ENCODE measurements around the gene CKS1B.
A peak's percentile ranks its signal among the peaks of the same experiment; 100 is the strongest.

The CKS1B gene

DNA sequence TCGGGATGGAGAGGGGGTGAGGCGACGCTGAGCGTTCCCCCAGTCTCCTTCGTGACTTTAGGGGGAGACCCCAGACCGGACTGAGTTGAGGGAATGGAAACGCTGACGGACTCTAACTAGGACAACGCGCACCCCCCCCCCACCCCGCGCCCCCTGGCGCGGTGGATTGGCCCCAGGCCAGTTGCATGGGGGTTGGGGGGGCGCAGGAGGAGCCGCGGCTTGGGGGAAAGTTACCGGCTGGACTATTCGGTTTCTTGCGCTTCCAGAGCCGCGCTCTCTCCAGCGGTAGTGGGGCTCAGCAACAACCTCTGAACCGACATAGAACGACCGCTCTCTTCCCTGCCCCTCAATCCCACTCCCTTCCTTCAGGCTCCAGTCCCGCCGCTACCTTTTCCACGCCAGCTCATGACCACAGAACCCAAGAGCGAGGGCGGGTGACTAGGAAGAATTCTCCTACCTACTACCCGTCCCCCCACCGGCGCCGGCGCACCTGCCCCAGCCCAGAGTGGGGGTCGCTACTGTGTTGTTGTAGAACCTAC lies 28.8 kb downstream of the CKS1B start:
- Histone ChIP-seq H3K36me3 (ENCODE audit: insufficient read depth, low read length) (no peaks in the 10 kb centered on the region), H3K4me3 (peak overlapping the region; percentile 96), H3K9ac (ENCODE audit: insufficient read length) (peak overlapping the region; percentile 87), H3K27ac (peak overlapping the region; percentile 96), H3K9me3 (ENCODE audit: low read depth, low read length) (no peaks in the 10 kb centered on the region)
- DNase-seq (ENCODE audit: low read depth, low spot score), result no peak
- no peak for TF ChIP-seq EZH2 (IDR thresholded peaks at IDR 0.05)
- TF ChIP-seq FOXP2 (optimal IDR thresholded peaks at IDR 0.05; ENCODE audit: control extremely low read depth, extremely low read length, insufficient read depth), result no peak
- peak; percentile 46 for TF ChIP-seq POLR2AphosphoS5 (IDR thresholded peaks at IDR 0.05; ENCODE audit: borderline replicate concordance, low read depth, low read length)

GRCh38 chr1:155003766-155004351 lies 29.4 kb downstream of the CKS1B start:
- Histone ChIP-seq H3K27ac (peak overlapping the region; percentile 96), H3K36me3 (ENCODE audit: insufficient read depth, low read length) (no peaks in the 10 kb centered on the region), H3K9ac (ENCODE audit: insufficient read length) (peak overlapping the region; percentile 87), H3K4me3 (peak overlapping the region; percentile 96), H3K9me3 (ENCODE audit: low read depth, low read length) (no peaks in the 10 kb centered on the region)
- no peak for DNase-seq (ENCODE audit: low read depth, low spot score)
- TF ChIP-seq EZH2 (IDR thresholded peaks at IDR 0.05), result no peak
- no peak for TF ChIP-seq POLR2AphosphoS5 (IDR thresholded peaks at IDR 0.05; ENCODE audit: borderline replicate concordance, low read depth, low read length)
- TF ChIP-seq FOXP2 (optimal IDR thresholded peaks at IDR 0.05; ENCODE audit: control extremely low read depth, extremely low read length, insufficient read depth), result no peak

GRCh38 chr1:155004352-155005075 lies 30.0 kb downstream of the CKS1B start:
- DNase-seq (ENCODE audit: low read depth, low spot score), result no peak
- TF ChIP-seq POLR2AphosphoS5 (IDR thresholded peaks at IDR 0.05; ENCODE audit: borderline replicate concordance, low read depth, low read length) (no peak), FOXP2 (optimal IDR thresholded peaks at IDR 0.05; ENCODE audit: control extremely low read depth, extremely low read length, insufficient read depth) (no peak), EZH2 (IDR thresholded peaks at IDR 0.05) (no peak)
- no peaks in the 10 kb centered on the region for H3K9me3 ChIP-seq (ENCODE audit: low read depth, low read length)
- H3K9ac ChIP-seq (ENCODE audit: insufficient read length), result peak overlapping the region; percentile 87
- peak overlapping the region; percentile 96 for H3K4me3 ChIP-seq
- no peaks in the 10 kb centered on the region for H3K36me3 ChIP-seq (ENCODE audit: insufficient read depth, low read length)
- peak overlapping the region; percentile 96 for H3K27ac ChIP-seq

- no peaks in the 10 kb centered on the region for H3K9me3 ChIP-seq (ENCODE audit: low read depth, low read length)
- peak overlapping the region; percentile 96 for H3K4me3 ChIP-seq
- H3K27ac ChIP-seq, result peak overlapping the region; percentile 96
- DNase-seq (ENCODE audit: low read depth, low spot score), result no peak
- no peaks in the 10 kb centered on the region for H3K36me3 ChIP-seq (ENCODE audit: insufficient read depth, low read length)
- TF ChIP-seq POLR2AphosphoS5 (IDR thresholded peaks at IDR 0.05; ENCODE audit: borderline replicate concordance, low read depth, low read length), result no peak
- no peak for TF ChIP-seq FOXP2 (optimal IDR thresholded peaks at IDR 0.05; ENCODE audit: control extremely low read depth, extremely low read length, insufficient read depth)
- TF ChIP-seq EZH2 (IDR thresholded peaks at IDR 0.05), result no peak
- peak overlapping the region; percentile 87 for H3K9ac ChIP-seq (ENCODE audit: insufficient read length)
Measured at GRCh38 chr1:155005076-155006011, 30.9 kb downstream of the CKS1B start.

GRCh38 chr1:155006601-155007101 lies 32.2 kb downstream of the CKS1B start:
- Histone ChIP-seq H3K36me3 (ENCODE audit: insufficient read depth, low read length) (no peaks in the 10 kb centered on the region), H3K9me3 (ENCODE audit: low read depth, low read length) (no peaks in the 10 kb centered on the region), H3K9ac (ENCODE audit: insufficient read length) (no peak overlapping the region), H3K27ac (peak overlapping the region; percentile 96; the same call in 1 of the 2 replicates), H3K4me3 (no peak overlapping the region)
- no peak for DNase-seq (ENCODE audit: low read depth, low spot score)
- TF ChIP-seq POLR2AphosphoS5 (IDR thresholded peaks at IDR 0.05; ENCODE audit: borderline replicate concordance, low read depth, low read length) (no peak), EZH2 (IDR thresholded peaks at IDR 0.05) (no peak), FOXP2 (optimal IDR thresholded peaks at IDR 0.05; ENCODE audit: control extremely low read depth, extremely low read length, insufficient read depth) (no peak)

DNA sequence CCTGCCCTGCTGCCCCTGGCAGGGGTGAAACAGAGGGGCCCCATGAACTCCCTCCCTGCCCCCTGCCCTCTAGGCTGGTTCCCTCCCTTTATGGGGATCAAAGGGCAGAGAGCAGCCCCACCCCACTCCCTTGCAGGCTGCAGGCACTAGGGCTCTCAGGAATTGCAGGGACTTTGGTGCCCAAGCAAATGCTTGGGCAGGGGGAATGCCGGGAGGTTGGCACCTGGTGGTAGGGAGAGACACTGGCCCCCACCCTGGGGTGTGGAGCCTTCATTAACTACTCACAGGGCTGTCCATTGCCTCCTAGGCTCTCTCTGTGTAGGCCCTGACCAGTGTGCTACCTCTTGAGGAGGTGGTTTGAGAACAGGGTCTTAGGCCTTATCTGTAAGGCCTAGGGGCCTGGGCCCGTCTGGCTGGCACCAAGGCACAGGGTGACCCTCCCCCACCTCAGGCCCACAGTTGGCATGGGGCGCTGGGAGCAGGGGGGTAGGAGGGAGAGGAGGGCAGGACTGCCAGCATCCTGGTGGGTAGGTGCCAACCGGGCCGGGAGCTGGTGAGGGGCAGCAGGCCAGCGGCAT lies 32.9 kb downstream of the CKS1B start:
- Histone ChIP-seq H3K9ac (ENCODE audit: insufficient read length) (no peak overlapping the region), H3K36me3 (ENCODE audit: insufficient read depth, low read length) (no peaks in the 10 kb centered on the region), H3K4me3 (no peak overlapping the region), H3K9me3 (ENCODE audit: low read depth, low read length) (no peaks in the 10 kb centered on the region), H3K27ac (no peak overlapping the region)
- DNase-seq (ENCODE audit: low read depth, low spot score), result no peak
- no peak for TF ChIP-seq FOXP2 (optimal IDR thresholded peaks at IDR 0.05; ENCODE audit: control extremely low read depth, extremely low read length, insufficient read depth)
- no peak for TF ChIP-seq EZH2 (IDR thresholded peaks at IDR 0.05)
- no peak for TF ChIP-seq POLR2AphosphoS5 (IDR thresholded peaks at IDR 0.05; ENCODE audit: borderline replicate concordance, low read depth, low read length)

DNA sequence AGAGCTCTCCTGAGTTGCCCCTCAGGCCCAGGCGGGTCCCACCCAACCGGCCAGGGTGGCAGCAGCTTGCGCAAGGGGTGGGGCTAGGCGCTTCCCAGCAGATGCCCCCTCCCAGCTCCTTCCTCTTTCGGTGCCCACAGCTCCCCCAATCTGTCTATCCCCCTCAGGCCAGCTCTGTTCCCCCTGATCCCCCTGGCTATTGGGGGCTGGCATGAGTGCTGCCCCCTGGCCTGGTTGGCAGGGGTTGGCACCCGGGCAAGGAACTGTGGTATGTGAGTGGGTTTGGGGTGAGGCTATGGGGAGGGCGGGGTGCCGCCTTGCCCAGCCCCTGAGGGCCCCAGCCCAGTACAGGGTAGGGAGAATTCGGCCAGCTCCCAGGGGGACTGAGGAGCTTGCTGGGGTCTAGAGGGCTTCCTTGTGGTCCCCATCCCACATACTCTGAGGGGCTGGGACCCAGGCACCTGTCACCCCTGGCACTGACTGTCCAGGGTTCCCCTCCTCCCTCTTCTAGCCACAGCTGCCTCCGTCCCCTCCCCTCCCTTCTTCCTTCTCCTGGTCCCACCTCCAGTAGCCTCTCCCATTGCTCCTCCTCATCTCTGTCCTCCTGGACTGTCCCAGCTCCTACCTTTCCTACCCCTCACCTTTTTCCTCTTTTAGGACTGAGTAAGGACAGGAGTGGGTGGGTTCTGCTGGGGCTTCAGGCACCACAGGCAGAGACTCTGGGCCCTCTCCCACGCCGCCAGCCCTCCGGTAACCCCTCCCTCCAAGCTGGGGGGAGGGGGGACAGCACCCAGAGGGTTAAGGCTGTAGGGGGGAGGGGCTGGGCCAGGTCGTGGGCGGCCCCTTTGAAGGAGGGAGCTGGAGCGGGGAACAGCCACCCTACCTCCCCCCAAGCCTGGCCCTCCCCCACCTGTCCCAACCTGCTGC lies 33.8 kb downstream of the CKS1B start:
- H3K9ac ChIP-seq (ENCODE audit: insufficient read length), result no peak overlapping the region
- no peaks in the 10 kb centered on the region for H3K36me3 ChIP-seq (ENCODE audit: insufficient read depth, low read length)
- no peaks in the 10 kb centered on the region for H3K9me3 ChIP-seq (ENCODE audit: low read depth, low read length)
- no peak overlapping the region for H3K4me3 ChIP-seq
- no peak for DNase-seq (ENCODE audit: low read depth, low spot score)
- no peak for TF ChIP-seq EZH2 (IDR thresholded peaks at IDR 0.05)
- TF ChIP-seq FOXP2 (optimal IDR thresholded peaks at IDR 0.05; ENCODE audit: control extremely low read depth, extremely low read length, insufficient read depth), result no peak
- TF ChIP-seq POLR2AphosphoS5 (IDR thresholded peaks at IDR 0.05; ENCODE audit: borderline replicate concordance, low read depth, low read length), result no peak
- H3K27ac ChIP-seq, result no peak overlapping the region
